IPS DF 6.9 (cell line): ENCODE results near the gene GTPBP3.
"Not testable (repeated sequence)": the region's sequence is repeated elsewhere in the genome, so short reads cannot be mapped to it uniquely, and the experiment has no call there.

Source experiments
- DNase-seq: peaks from one replicate; pipeline ENCODE4 v3.0.0-alpha.2; 2013; ENCODE audit warnings: low read depth, low spot score
- H3K27ac ChIP-seq: one replicate; pipeline ENCODE4 v1.5.1; 2013; ENCODE audit warnings: low read length, control low read depth
- H3K27me3 ChIP-seq: 2 replicates; pipeline ENCODE4 v1.6.1; 2013; ENCODE audit warnings: mild to moderate bottlenecking, low read length; ENCODE audit not compliant: control insufficient read depth, insufficient read depth
- H3K36me3 ChIP-seq: 2 replicates; pipeline ENCODE4 v1.6.1; 2013; ENCODE audit warnings: low read length; ENCODE audit not compliant: control insufficient read depth, insufficient read depth
- H3K4me1 ChIP-seq: 2 replicates; pipeline ENCODE4 v1.6.1; 2013; ENCODE audit warnings: low read length; ENCODE audit not compliant: control insufficient read depth, insufficient read depth
- H3K4me3 ChIP-seq: 2 replicates; pipeline ENCODE4 v1.5.1; 2013; ENCODE audit warnings: mild to moderate bottlenecking, low read length
- H3K9me3 ChIP-seq: 2 replicates; pipeline ENCODE4 v1.6.1; 2013; ENCODE audit warnings: low read length, inconsistent platforms; ENCODE audit not compliant: control insufficient read depth, insufficient read depth
- whole genome bisulfite sequencing: extraction: QIAGEN DNeasy Blood & Tissue Kit; methylation state at CpG from one replicate; pipeline ENCODE4 v1.1.7; 2013; ENCODE audit warnings: mixed read lengths, missing lambda C conversion rate; ENCODE audit not compliant: insufficient read length, insufficient coverage; 5-methylcytosine and 5-hydroxymethylcytosine counted together

Gene GTPBP3

DNA sequence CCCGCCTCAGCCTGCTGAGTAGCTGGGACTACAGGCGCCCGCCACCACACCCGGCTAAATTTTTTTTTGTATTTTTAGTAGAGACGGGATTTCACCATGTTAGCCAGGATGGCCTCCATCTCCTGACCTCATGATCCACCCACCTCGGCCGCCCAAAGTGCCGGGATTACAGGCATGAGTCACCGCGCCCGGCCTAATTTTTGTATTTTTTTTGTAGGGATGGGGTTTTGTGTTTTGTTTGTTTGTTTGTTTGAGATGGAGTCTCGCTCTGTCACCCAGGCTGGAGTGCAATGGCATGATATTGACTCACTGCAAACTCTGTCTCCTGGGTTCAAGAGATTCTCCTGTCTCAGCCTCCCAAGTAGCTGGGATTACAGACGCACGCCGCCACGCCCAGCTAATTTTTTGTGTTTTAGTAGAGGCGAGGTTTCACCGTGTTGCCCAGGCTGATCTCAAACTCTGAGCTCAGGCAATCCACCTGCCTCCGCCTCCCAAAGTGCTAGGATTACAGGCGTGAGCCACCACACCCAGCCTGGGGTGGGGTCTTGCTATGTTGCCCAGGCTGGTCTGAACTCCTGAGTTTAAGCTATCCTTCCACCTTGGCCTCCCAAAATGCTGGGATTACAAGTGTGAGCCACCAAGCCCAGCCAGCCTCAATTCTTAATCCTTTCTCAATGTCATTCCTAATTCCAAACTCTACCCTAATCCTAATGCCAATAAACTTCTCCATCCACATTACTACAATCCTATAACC lies 26.7 kb downstream of the GTPBP3 start:
- DNase-seq, H3K9me3 ChIP-seq, H3K4me1 ChIP-seq, H3K27ac ChIP-seq, H3K27me3 ChIP-seq, H3K4me3 ChIP-seq, H3K36me3 ChIP-seq: not testable (repeated sequence)
- WGBS = no CpG with 5 or more reads among the region's 20 CpGs

DNA sequence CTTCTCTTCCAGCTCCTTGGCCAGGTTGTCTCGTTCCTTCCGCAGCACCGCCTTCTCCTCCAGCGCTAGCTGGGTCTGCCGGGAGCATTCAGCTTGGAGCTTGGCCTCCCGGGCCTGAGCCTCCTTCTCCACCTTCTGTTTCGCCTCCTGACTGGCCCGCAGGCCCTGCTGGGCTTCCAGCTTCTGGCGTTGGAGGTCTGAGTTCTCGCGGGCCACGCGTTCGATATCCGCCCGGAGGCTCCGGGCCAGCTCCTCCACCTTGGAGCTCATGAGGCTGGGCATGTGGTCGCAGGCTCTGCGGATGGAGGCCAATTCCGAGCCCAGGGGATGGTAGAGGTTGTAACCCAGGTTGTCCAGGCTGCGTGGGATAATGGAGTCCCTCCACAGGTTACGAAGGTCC lies 28.0 kb downstream of the GTPBP3 start:
- Histone ChIP-seq H3K27me3 (no peaks in the 10 kb centered on the region), H3K27ac (no peak overlapping the region), H3K9me3 (no peaks in the 10 kb centered on the region), H3K4me3 (no peak overlapping the region), H3K4me1 (no peaks in the 10 kb centered on the region), H3K36me3 (no peaks in the 10 kb centered on the region)
- WGBS = no CpG with 5 or more reads among the region's 22 CpGs
- no peak for DNase-seq

DNA sequence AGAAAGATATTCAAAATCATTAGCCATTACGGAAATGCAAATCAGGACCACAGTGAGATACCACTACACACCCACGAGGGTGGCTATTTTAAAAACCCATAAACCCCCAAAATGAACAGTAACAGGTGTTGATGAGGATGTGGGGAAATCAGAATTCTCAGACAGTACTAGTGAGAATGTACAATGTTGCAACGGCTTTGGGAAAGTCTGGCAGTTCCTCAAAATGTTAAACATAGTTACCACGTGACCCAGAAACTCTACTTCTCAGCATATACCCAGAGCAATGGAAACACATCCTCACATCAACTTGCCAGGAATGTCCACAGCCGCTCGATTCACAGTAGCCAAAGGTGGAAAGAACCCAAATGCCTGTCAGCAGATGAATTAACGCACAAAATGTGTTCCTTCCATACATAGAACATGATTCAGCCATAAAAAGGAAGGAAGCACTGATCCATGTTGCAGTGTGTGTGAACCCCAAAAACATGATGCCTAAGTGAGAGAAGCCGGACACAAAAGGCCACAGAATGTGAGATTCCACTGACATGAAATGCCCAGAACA lies 32.8 kb downstream of the GTPBP3 start:
- no peaks in the 10 kb centered on the region for H3K4me1 ChIP-seq
- no CpG with 5 or more reads among the region's 8 CpGs for WGBS
- H3K27me3 ChIP-seq = no peaks in the 10 kb centered on the region
- no peak overlapping the region for H3K27ac ChIP-seq
- H3K4me3 ChIP-seq = no peak overlapping the region
- no peaks in the 10 kb centered on the region for H3K9me3 ChIP-seq
- H3K36me3 ChIP-seq = no peaks in the 10 kb centered on the region
- no peak for DNase-seq

DNA sequence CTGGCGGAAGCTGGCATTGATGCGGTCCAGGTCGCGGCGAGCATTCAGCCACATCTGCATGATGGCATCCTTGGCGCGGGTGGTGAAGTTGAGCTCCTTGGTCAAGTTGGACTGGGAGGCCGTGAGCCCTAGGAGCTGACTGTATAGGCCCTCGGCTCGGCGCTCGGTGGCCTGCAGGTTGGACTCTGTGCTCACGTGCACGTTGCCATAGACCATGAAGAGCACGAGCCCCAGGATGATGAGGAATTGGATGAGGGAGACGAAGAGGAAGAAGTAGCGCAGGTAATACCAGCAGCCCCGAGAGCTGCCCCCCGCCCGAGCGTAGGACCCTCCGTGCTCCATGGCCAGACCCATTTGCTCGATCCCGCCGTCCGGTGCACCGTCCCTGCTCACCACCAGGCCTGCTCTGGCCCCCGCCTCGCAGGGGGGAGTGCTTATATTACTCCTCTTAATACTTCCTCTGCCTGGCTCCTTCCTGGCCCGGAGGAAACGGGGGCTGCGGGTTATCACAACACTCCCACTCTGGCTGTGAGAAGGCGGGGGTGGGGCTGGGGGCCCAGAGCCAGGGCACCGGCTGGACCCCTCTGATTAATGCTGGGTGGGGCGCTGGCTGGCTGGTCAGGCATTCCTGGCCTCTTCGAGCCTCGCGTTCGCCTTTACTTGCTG lies 39.7 kb downstream of the GTPBP3 start, which contains the start of gene PLVAP:
Gene PLVAP (minus strand): TSS at position 408 of the 666 bp plus-strand sequence. CDS start 54 bp downstream, at position 354.
- Histone ChIP-seq H3K27me3 (no peaks in the 10 kb centered on the region), H3K9me3 (no peaks in the 10 kb centered on the region), H3K4me1 (peaks cover 4% of the 10 kb centered on the region), H3K27ac (no peak within 1 kb of the TSS), H3K4me3 (no peak within 1 kb of the TSS), H3K36me3 (no peaks in the 10 kb centered on the region)
- no peak for DNase-seq
- no CpG with 5 or more reads among the region's 39 CpGs for WGBS

DNA sequence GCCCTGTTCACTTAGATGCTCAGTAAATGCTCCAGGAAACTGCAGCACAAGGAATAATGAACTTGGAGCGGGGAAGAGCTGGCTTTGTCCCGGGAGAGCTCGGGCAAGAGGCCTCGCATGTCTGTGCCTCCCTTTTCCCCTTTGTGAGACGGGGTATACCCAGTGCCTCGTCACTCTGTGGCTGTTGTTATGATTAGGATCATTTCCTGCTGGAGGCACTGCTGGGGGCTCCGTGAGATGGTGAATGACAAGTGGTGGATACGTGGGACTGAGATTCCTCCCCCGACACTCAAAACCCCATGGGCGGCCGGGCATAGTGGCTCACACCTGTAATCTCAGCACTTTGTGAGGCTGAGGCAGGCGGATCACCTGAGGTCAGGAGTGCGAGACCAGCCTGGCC lies 40.9 kb downstream of the GTPBP3 start:
- no peaks in the 10 kb centered on the region for H3K36me3 ChIP-seq
- H3K27me3 ChIP-seq = no peaks in the 10 kb centered on the region
- no peaks in the 10 kb centered on the region for H3K9me3 ChIP-seq
- H3K4me3 ChIP-seq = no peak overlapping the region
- no CpG with 5 or more reads among the region's 13 CpGs for WGBS
- no peak for DNase-seq
- H3K4me1 ChIP-seq = peaks cover 4% of the 10 kb centered on the region
- H3K27ac ChIP-seq = no peak overlapping the region

DNA sequence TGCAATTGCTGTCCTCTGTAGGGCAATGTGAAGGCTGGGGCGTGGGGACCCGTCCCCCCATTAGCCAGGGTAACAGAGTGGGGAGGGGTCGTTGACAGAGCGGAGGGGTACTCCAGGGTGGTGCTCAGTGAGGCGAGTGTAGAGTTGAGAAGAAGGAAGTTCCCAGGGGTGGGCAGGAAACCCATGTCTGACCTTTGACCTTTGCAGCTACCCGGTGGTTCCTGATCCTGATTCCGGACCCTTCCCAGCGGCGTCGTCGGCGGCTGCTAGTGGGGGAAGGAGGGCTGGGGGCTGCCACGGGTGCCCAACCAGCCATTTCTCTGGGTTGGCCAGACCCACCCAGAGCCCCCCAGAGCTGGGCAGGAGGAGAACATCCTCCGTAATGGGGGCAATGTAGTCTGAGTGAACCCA lies 41.9 kb downstream of the GTPBP3 start:
- H3K36me3 ChIP-seq = no peaks in the 10 kb centered on the region
- H3K27me3 ChIP-seq = no peaks in the 10 kb centered on the region
- no peak overlapping the region for H3K27ac ChIP-seq
- no peaks in the 10 kb centered on the region for H3K9me3 ChIP-seq
- no peak for DNase-seq
- no peak overlapping the region for H3K4me3 ChIP-seq
- H3K4me1 ChIP-seq = peaks cover 5% of the 10 kb centered on the region
- no CpG with 5 or more reads among the region's 14 CpGs for WGBS

DNA sequence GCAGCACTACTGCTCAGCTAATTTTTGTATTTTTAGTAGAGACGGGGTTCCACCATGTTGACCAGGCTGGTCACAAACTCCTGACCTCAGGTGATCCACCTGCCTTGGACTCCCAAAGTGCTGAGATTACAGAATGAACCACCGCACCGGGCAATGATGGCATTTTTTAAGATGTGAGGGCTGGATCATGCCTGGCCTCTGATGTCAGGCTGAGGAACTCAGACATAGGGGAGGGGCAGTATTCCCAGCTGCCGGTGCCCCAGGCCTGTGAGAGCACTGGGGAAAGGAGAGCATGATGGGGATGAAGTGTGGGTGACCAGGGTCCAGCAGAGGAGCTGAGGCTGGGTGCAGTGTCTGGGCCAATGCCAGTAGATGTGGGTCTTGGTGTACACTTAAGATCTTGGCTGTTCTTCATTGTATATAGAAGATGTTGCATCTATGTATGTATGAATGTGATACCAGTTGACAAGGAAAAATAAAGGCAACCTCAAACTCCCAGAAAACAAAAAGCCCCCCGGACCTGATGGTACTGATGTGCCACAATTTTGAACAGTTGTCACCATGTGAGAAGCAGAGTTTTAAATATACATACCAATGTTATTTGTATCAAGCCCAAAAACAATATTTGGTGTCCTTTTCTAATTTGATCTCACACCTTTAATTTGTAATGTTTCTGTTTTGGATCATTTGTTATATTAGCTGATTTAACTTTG lies 43.2 kb downstream of the GTPBP3 start:
- Histone ChIP-seq H3K27me3 (no peaks in the 10 kb centered on the region), H3K9me3 (no peaks in the 10 kb centered on the region), H3K27ac (no peak overlapping the region), H3K4me1 (peaks cover 5% of the 10 kb centered on the region), H3K36me3 (no peaks in the 10 kb centered on the region), H3K4me3 (no peak overlapping the region)
- no peak for DNase-seq
- WGBS = no CpG with 5 or more reads among the region's 5 CpGs

DNA sequence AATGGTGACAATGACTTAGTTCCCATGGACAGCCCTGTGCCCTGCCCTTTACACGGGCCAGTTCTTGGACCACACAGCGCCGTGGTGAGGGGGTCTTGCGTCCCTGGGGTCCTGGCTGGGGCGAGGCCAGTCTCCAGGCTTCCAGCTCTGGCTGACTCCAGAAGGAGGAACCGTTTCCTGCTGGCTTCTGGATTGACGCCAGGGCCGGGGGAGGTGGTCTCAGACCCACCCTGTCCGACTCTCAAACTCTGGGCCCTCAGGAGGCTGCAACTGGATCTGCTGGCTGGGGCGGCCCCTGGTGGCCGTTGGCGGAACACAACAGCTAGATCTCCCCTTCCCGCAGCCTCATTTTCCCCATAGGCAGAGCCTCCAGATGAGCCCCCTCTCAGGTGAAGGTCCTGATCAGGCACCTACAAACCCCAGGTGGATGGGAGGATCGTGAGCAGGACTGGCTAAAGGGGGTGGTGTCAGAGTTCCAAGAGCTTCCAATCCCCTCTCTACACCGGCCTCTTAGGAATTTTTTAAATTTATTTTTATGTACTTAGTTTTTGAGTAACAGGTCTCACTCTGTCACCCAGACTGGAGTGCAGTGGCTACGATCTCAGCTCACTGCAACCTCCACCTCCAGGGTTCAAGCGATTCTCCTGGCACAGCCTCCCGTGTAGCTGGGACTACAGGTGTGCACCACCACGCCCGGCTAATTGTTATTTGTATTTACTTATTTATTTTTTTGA lies 48.7 kb downstream of the GTPBP3 start:
- no peak overlapping the region for H3K4me3 ChIP-seq
- no peaks in the 10 kb centered on the region for H3K9me3 ChIP-seq
- H3K27ac ChIP-seq = no peak overlapping the region
- no peak for DNase-seq
- 0 out of 2 replicates have a peak, but pooled peaks cover 1% of the 10 kb centered on the region for H3K4me1 ChIP-seq
- no CpG with 5 or more reads among the region's 20 CpGs for WGBS
- no peaks in the 10 kb centered on the region for H3K36me3 ChIP-seq
- H3K27me3 ChIP-seq = no peaks in the 10 kb centered on the region

DNA sequence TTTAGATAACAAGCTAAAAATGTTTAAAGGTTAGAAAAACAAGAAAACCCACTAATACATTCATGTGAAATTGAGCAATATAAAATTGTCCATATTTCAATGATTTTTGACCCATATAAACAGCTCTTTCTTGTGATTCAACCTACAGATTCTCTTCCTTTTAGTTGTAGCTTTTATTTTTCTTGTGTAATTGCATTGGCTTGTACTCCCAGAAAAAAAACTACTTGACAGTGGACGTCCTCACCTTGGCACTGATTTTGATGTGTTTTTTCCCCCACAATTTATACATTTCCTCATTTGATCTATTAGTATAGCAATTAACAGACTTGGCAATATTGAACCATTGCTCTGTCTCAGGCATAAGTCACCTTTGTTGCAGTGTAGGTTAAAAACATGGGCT lies 51.9 kb downstream of the GTPBP3 start:
- H3K9me3 ChIP-seq = no peaks in the 10 kb centered on the region
- WGBS = no CpG with 5 or more reads among the region's 1 CpG

More for the DNA sequence above, 51.9 kb downstream of the GTPBP3 start:
- H3K27me3 ChIP-seq = no peaks in the 10 kb centered on the region
- DNase-seq = no peak
- H3K4me1 ChIP-seq = no peaks in the 10 kb centered on the region; the same call in 1 of the 2 replicates
- no peak overlapping the region for H3K4me3 ChIP-seq
- no peak overlapping the region for H3K27ac ChIP-seq
- no peaks in the 10 kb centered on the region for H3K36me3 ChIP-seq
